ENCODE measurements around the gene SF1. TPM values are rescaled to one million over a fixed set of nuclear protein-coding genes. Genes with fewer than 3 reads are reported as not detected.
A peak's percentile ranks its signal among the peaks of the same experiment; 100 is the strongest.

The SF1 gene
- total RNA-seq, 2 donors from 2014 or later = 1,476 to 1,622 TPM

GRCh38 chr11:64796047-64796756 is 17.9 kb upstream of the SF1 start:
- ATAC-seq (no peak), DNase-seq (no peak)
- no peak overlapping the region for H3K4me3 Mint-ChIP-seq
- H3K4me1 Mint-ChIP-seq = peaks cover 19% of the 10 kb centered on the region
- H3K9me3 ChIP-seq (ENCODE audit: control insufficient read depth, low read length, poor library complexity, severe bottlenecking) = no peaks in the 10 kb centered on the region
- H3K27me3 Mint-ChIP-seq = no peaks in the 10 kb centered on the region
- H3K36me3 Mint-ChIP-seq (ENCODE audit: low read depth) = peaks cover 6% of the 10 kb centered on the region
- no peak overlapping the region for H3K27ac Mint-ChIP-seq

- Mint-ChIP-seq H3K27me3 (no peaks in the 10 kb centered on the region), H3K36me3 (ENCODE audit: low read depth) (peaks cover 6% of the 10 kb centered on the region), H3K4me3 (peak overlapping the region; percentile 76), H3K27ac (peak overlapping the region; percentile 75), H3K4me1 (peaks cover 17% of the 10 kb centered on the region)
- H3K9me3 ChIP-seq (ENCODE audit: control insufficient read depth, low read length, poor library complexity, severe bottlenecking) = no peaks in the 10 kb centered on the region
- ATAC-seq (no peak), DNase-seq (no peak)
Observed at GRCh38 chr11:64794526-64794925, 16.2 kb upstream of the SF1 start.

GRCh38 chr11:64793271-64794160 is 15.2 kb upstream of the SF1 start:
- DNase-seq = no peak
- Mint-ChIP-seq H3K36me3 (ENCODE audit: low read depth) (peaks cover 3% of the 10 kb centered on the region), H3K4me1 (peaks cover 13% of the 10 kb centered on the region), H3K27ac (peak overlapping the region; percentile 75), H3K4me3 (no peak overlapping the region), H3K27me3 (no peaks in the 10 kb centered on the region)
- no peak for ATAC-seq
- H3K9me3 ChIP-seq (ENCODE audit: control insufficient read depth, low read length, poor library complexity, severe bottlenecking) = no peaks in the 10 kb centered on the region

- ATAC-seq (no peak), DNase-seq (no peak)
- no peaks in the 10 kb centered on the region for H3K9me3 ChIP-seq (ENCODE audit: control insufficient read depth, low read length, poor library complexity, severe bottlenecking)
- Mint-ChIP-seq H3K27me3 (no peaks in the 10 kb centered on the region), H3K4me3 (no peak overlapping the region), H3K36me3 (ENCODE audit: low read depth) (peaks cover 3% of the 10 kb centered on the region), H3K27ac (peak overlapping the region; percentile 41), H3K4me1 (peaks cover 16% of the 10 kb centered on the region)
Observed at GRCh38 chr11:64792482-64792881, 14.1 kb upstream of the SF1 start.

GRCh38 chr11:64791781-64792291 is 13.5 kb upstream of the SF1 start:
- ATAC-seq (no peak), DNase-seq (no peak)
- no peak overlapping the region for H3K27ac Mint-ChIP-seq
- H3K9me3 ChIP-seq (ENCODE audit: control insufficient read depth, low read length, poor library complexity, severe bottlenecking) = no peaks in the 10 kb centered on the region
- no peak overlapping the region for H3K4me3 Mint-ChIP-seq
- H3K27me3 Mint-ChIP-seq = no peaks in the 10 kb centered on the region
- peaks cover 16% of the 10 kb centered on the region for H3K4me1 Mint-ChIP-seq
- H3K36me3 Mint-ChIP-seq (ENCODE audit: low read depth) = peaks cover 3% of the 10 kb centered on the region

- H3K4me3 Mint-ChIP-seq = no peak overlapping the region
- H3K27ac Mint-ChIP-seq = no peak overlapping the region
- peaks cover 3% of the 10 kb centered on the region for H3K36me3 Mint-ChIP-seq (ENCODE audit: low read depth)
Observed at GRCh38 chr11:64790205-64791095, 12.1 kb upstream of the SF1 start.

GRCh38 chr11:64789331-64790204 is 11.2 kb upstream of the SF1 start:
- Mint-ChIP-seq H3K4me1 (peaks cover 11% of the 10 kb centered on the region), H3K36me3 (ENCODE audit: low read depth) (no peaks in the 10 kb centered on the region), H3K4me3 (no peak overlapping the region), H3K27me3 (no peaks in the 10 kb centered on the region), H3K27ac (no peak overlapping the region)
- H3K9me3 ChIP-seq (ENCODE audit: control insufficient read depth, low read length, poor library complexity, severe bottlenecking) = no peaks in the 10 kb centered on the region
- DNase-seq (no peak), ATAC-seq (no peak)

More at GRCh38 chr11:64790205-64791095, 12.1 kb upstream of the SF1 start:
- H3K9me3 ChIP-seq (ENCODE audit: control insufficient read depth, low read length, poor library complexity, severe bottlenecking) = no peaks in the 10 kb centered on the region
- no peaks in the 10 kb centered on the region for H3K27me3 Mint-ChIP-seq
- DNase-seq (no peak), ATAC-seq (no peak)
- H3K4me1 Mint-ChIP-seq = peaks cover 15% of the 10 kb centered on the region

- H3K36me3 Mint-ChIP-seq (ENCODE audit: low read depth) = no peaks in the 10 kb centered on the region
- ATAC-seq (no peak), DNase-seq (no peak)
- H3K4me1 Mint-ChIP-seq = peaks cover 8% of the 10 kb centered on the region
- no peaks in the 10 kb centered on the region for H3K27me3 Mint-ChIP-seq
- no peak overlapping the region for H3K4me3 Mint-ChIP-seq
- no peaks in the 10 kb centered on the region for H3K9me3 ChIP-seq (ENCODE audit: control insufficient read depth, low read length, poor library complexity, severe bottlenecking)
- H3K27ac Mint-ChIP-seq = no peak overlapping the region
Observed at GRCh38 chr11:64788321-64789215, 10.2 kb upstream of the SF1 start.

- peak; percentile 84 for ATAC-seq
Observed at GRCh38 chr11:64787526-64788320, 9.4 kb upstream of the SF1 start.

GRCh38 chr11:64786308-64786707 is 8.0 kb upstream of the SF1 start:
- Mint-ChIP-seq H3K4me3 (no peak overlapping the region), H3K27me3 (no peaks in the 10 kb centered on the region)
- no peak for DNase-seq

More at GRCh38 chr11:64787526-64788320, 9.4 kb upstream of the SF1 start:
- DNase-seq = peak in 2 of 3 donors; percentile 33 to 55
- no peaks in the 10 kb centered on the region for H3K36me3 Mint-ChIP-seq (ENCODE audit: low read depth)
- H3K4me1 Mint-ChIP-seq = peaks cover 7% of the 10 kb centered on the region
- no peaks in the 10 kb centered on the region for H3K27me3 Mint-ChIP-seq
- H3K4me3 Mint-ChIP-seq = no peak overlapping the region
- no peak overlapping the region for H3K27ac Mint-ChIP-seq
- no peaks in the 10 kb centered on the region for H3K9me3 ChIP-seq (ENCODE audit: control insufficient read depth, low read length, poor library complexity, severe bottlenecking)

More at GRCh38 chr11:64786308-64786707, 8.0 kb upstream of the SF1 start:
- Mint-ChIP-seq H3K4me1 (peaks cover 7% of the 10 kb centered on the region), H3K27ac (peak overlapping the region; percentile 34), H3K36me3 (ENCODE audit: low read depth) (no peaks in the 10 kb centered on the region)
- H3K9me3 ChIP-seq (ENCODE audit: control insufficient read depth, low read length, poor library complexity, severe bottlenecking) = no peaks in the 10 kb centered on the region
- ATAC-seq = no peak
